Ascending aorta (tissue), 2 donors: ENCODE measurements around the gene ASB15. TPM values are rescaled to one million over a fixed set of nuclear protein-coding genes. Genes with fewer than 3 reads are reported as not detected.

ENCODE experiments used
- DNase-seq, 2 donors: peaks; one replicate each; pipeline ENCODE4 v3.0.0-alpha.2; 2019; ENCODE audit warnings: low spot score in 2 of 2
- H3K27ac ChIP-seq, 2 donors: fragments of 200-600 bp; sonication (generic); one replicate each; pipeline ENCODE4 v1.5.1; 2016 to 2017; ENCODE audit warnings: mild to moderate bottlenecking in 1 of 2
- H3K27me3 ChIP-seq: fragments of 200-600 bp; sonication (generic); one replicate; pipeline ENCODE4 v1.5.1; 2017
- H3K36me3 ChIP-seq, 2 donors: fragments of 200-600 bp; sonication (generic); one replicate each; pipeline ENCODE4 v1.5.1; 2016
- H3K4me1 ChIP-seq, 2 donors: fragments of 200-600 bp; sonication (generic); one replicate each; pipeline ENCODE4 v1.5.1; 2016 to 2017; ENCODE audit warnings: mild to moderate bottlenecking in 1 of 2
- H3K4me3 ChIP-seq, 2 donors: fragments of 200-600 bp; sonication (generic); one replicate each; pipeline ENCODE4 v1.5.1; 2016 to 2017; ENCODE audit warnings: mild to moderate bottlenecking in 1 of 2
- H3K9me3 ChIP-seq, 2 donors: fragments of 200-600 bp; sonication (generic); one replicate each; pipeline ENCODE4 v1.5.1; 2016
- CTCF ChIP-seq, 3 experiments: fragments of 200-600 bp in 2 of 3; fragments of 450-650 bp in 1 of 3; sonication (generic) in 2 of 3; IDR thresholded peaks; one replicate each; pipeline ENCODE4 v1.5.1; 2016 to 2019; ENCODE audit warnings: antibody characterized with exemption in 3 of 3, mild to moderate bottlenecking in 1 of 3, moderate library complexity in 1 of 3
- intact Hi-C: fragments of 100-400 bp; cut with DNase I; formaldehyde crosslinking; loops from one replicate; pipeline ENCODE4 v1.15.1; 2023
- total RNA-seq: library from RNA; depleted of rRNA; stranded (reverse); fragments of >200 nt; gene quantifications from one replicate; pipeline ENCODE4 v1.1.0, GENCODE V29; 2016

ASB15 gene
- total RNA-seq, 1 donor from 2014 or later: not detected

GRCh38 chr7:123658023-123658422, 56.4 kb downstream of the ASB15 start:
- no peak overlapping the region for H3K27ac ChIP-seq
- H3K9me3 ChIP-seq: no peaks in the 10 kb centered on the region
- TF ChIP-seq CTCF (IDR thresholded peaks at IDR 0.05): no peak
- intact Hi-C loops: no loop called here
- H3K4me3 ChIP-seq: no peak overlapping the region
- no peaks in the 10 kb centered on the region for H3K27me3 ChIP-seq
- DNase-seq: no peak
- H3K4me1 ChIP-seq: no peaks in the 10 kb centered on the region
- no peaks in the 10 kb centered on the region for H3K36me3 ChIP-seq

GRCh38 chr7:123660514-123661354, 59.1 kb downstream of the ASB15 start:
- intact Hi-C loops: no loop called here
- H3K27ac ChIP-seq: no peak overlapping the region
- H3K27me3 ChIP-seq: no peaks in the 10 kb centered on the region
- no peaks in the 10 kb centered on the region for H3K9me3 ChIP-seq
- no peaks in the 10 kb centered on the region for H3K36me3 ChIP-seq
- no peak for DNase-seq
- no peak for TF ChIP-seq CTCF (IDR thresholded peaks at IDR 0.05)
- H3K4me1 ChIP-seq: no peaks in the 10 kb centered on the region
- no peak overlapping the region for H3K4me3 ChIP-seq

GRCh38 chr7:123661765-123662164, 60.1 kb downstream of the ASB15 start:
- Histone ChIP-seq H3K27me3 (no peaks in the 10 kb centered on the region), H3K4me1 (no peaks in the 10 kb centered on the region), H3K9me3 (no peaks in the 10 kb centered on the region), H3K4me3 (no peak overlapping the region), H3K36me3 (no peaks in the 10 kb centered on the region), H3K27ac (no peak overlapping the region)
- DNase-seq: no peak
- intact Hi-C loops: no loop called here
- no peak for TF ChIP-seq CTCF (IDR thresholded peaks at IDR 0.05)

- no peak for TF ChIP-seq CTCF (IDR thresholded peaks at IDR 0.05)
- no peak for DNase-seq
- intact Hi-C loops: no loop called here
- H3K27me3 ChIP-seq: no peaks in the 10 kb centered on the region
- H3K27ac ChIP-seq: no peak overlapping the region
- no peaks in the 10 kb centered on the region for H3K36me3 ChIP-seq
- no peak overlapping the region for H3K4me3 ChIP-seq
- H3K9me3 ChIP-seq: no peaks in the 10 kb centered on the region
- H3K4me1 ChIP-seq: no peaks in the 10 kb centered on the region
Observed at GRCh38 chr7:123662293-123662692, 60.7 kb downstream of the ASB15 start.

- Histone ChIP-seq H3K9me3 (no peaks in the 10 kb centered on the region), H3K4me3 (no peak overlapping the region), H3K27me3 (no peaks in the 10 kb centered on the region), H3K27ac (no peak overlapping the region), H3K36me3 (no peaks in the 10 kb centered on the region), H3K4me1 (no peaks in the 10 kb centered on the region)
- intact Hi-C loops: no loop called here
- no peak for DNase-seq
- TF ChIP-seq CTCF (IDR thresholded peaks at IDR 0.05): no peak
Observed at GRCh38 chr7:123662755-123663154, 61.1 kb downstream of the ASB15 start.
